Muscle layer of duodenum (tissue), 2 donors: Measurements from ENCODE around the gene OR10A6.

Experiments used
- H3K27ac ChIP-seq: one replicate; pipeline ENCODE4 v1.7.0; 2013; ENCODE audit warnings: mild to moderate bottlenecking, low read length
- H3K27me3 ChIP-seq: one replicate; pipeline ENCODE4 v1.7.0; 2013; ENCODE audit warnings: low read depth, mild to moderate bottlenecking, control low read depth, low read length
- H3K36me3 ChIP-seq, 2 donors: one replicate each; pipeline ENCODE4 v1.7.0; 2013; ENCODE audit warnings: low read length in 2 of 2, control low read depth in 1 of 2, mild to moderate bottlenecking in 1 of 2; ENCODE audit not compliant: insufficient read depth in 2 of 2, control insufficient read depth in 1 of 2
- H3K4me1 ChIP-seq, 2 donors: one replicate each; pipeline ENCODE4 v1.7.0; 2013; ENCODE audit warnings: low read length in 2 of 2, mild to moderate bottlenecking in 2 of 2, control low read depth in 1 of 2, moderate library complexity in 1 of 2; ENCODE audit not compliant: insufficient read depth in 2 of 2, control insufficient read depth in 1 of 2
- H3K4me3 ChIP-seq, 2 donors: one replicate each; pipeline ENCODE4 v1.7.0; 2013; ENCODE audit warnings: low read length in 2 of 2, low read depth in 1 of 2, mild to moderate bottlenecking in 1 of 2
- H3K9me3 ChIP-seq, 2 donors: one replicate each; pipeline ENCODE4 v1.7.0; 2013; ENCODE audit warnings: low read length in 2 of 2, control low read depth in 1 of 2, mild to moderate bottlenecking in 1 of 2; ENCODE audit not compliant: control insufficient read depth in 1 of 2
- donor health status: healthy.

OR10A6 gene

DNA sequence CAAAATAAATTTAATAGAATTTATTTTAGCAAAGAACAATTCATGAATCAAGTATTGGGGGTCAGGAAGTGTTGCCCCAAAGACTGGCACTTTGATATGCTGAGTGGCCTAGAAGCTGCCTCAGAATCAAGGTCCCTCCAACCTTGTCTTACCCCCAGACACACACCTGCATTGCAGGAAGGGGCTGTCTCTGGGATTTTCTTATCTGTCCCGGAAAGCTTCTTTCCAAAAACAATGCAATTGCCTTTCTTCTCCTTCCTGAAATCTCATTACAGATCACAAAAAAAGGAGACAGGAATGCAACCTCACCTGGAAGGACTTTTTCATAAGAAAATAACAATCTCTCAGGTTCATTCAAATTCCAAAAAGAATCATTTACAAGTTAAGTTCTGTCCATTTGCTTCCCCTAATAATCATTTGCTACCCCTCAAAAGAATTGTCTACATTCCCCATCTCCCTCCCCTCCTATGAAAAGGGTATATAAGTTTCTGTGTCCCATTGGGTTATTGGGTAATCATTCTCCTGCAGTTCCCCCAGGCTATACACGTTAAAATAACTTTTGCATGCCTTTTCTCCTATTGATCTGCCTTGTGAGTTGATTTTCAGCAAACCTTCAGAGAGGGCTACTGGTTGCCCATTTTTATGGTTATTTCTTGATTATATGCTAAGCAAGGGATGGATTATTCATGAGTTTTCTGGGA is 21.3 kb downstream of the OR10A6 start:
- no peaks in the 10 kb centered on the region for H3K4me1 ChIP-seq
- H3K36me3 ChIP-seq = no peaks in the 10 kb centered on the region
- no peaks in the 10 kb centered on the region for H3K9me3 ChIP-seq
- H3K27ac ChIP-seq = no peak overlapping the region
- H3K4me3 ChIP-seq = no peak overlapping the region
- H3K27me3 ChIP-seq = no peaks in the 10 kb centered on the region

DNA sequence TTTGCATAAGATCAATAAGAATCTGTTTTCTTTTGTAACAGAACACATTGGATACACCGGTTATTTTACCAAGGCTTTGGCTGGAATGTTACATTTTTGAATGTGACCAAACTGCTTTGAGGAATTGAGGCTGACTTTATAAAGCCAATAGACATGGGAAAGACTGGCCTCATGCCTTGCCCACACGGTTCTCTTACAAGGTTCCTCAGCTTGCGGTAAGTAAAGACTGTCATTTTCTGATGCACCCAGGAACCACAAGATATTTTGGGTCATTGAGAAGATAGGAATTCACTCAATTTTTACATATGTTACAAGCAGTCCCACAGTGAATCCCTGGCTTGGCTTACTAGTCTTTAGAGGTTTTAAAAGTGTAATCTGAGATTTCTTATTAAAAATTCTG is 23.9 kb downstream of the OR10A6 start:
- no peak overlapping the region for H3K4me3 ChIP-seq
- no peaks in the 10 kb centered on the region for H3K27me3 ChIP-seq

DNA sequence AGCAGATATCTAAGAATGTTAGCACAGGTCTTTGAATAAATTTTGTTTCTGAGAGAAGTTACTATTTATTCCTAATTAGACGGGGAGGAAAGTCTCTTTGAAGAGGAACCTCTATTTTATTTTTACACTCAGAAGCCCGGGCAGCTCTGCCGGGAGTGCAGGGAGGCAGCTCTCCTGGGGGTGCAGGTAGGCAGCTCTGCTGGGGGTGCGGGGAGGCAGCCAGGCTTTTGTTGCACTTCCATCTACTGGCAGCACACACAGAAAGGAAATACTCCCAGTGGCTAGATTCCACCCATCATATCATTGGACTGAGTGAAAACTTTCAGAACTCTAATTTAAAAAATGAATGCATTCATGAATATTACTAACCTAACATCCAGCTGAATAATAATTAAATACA is 24.6 kb downstream of the OR10A6 start:
- H3K27ac ChIP-seq = no peak overlapping the region
- H3K36me3 ChIP-seq = no peaks in the 10 kb centered on the region
- H3K9me3 ChIP-seq = no peaks in the 10 kb centered on the region
- no peak overlapping the region for H3K4me3 ChIP-seq
- H3K27me3 ChIP-seq = no peaks in the 10 kb centered on the region
- H3K4me1 ChIP-seq = no peaks in the 10 kb centered on the region

More for the DNA sequence above, 23.9 kb downstream of the OR10A6 start:
- no peak overlapping the region for H3K27ac ChIP-seq
- H3K36me3 ChIP-seq = no peaks in the 10 kb centered on the region
- H3K4me1 ChIP-seq = no peaks in the 10 kb centered on the region
- H3K9me3 ChIP-seq = no peaks in the 10 kb centered on the region

DNA sequence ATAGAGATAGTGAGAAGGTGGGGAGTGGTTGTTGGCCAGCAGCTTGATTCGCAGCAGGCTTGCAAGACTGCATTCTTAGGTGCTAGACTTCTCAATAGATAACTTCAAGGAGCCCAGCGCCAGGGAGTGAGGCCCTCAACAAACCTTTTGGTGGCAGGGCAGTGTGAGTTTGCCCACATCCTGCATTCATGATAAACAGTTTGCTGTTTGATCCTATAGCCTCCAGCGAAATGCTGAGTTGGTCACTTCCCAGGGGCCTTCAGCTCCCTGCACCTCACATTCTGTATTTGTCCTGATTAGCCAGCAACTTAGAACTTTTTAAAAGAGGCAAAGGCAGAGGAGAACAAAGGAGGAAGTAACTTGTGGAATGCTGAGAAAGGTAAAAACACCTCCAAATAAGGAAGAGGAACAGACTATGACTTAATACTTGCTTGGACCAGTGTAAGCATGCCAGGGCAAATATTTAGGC is 25.1 kb downstream of the OR10A6 start:
- H3K27me3 ChIP-seq = no peaks in the 10 kb centered on the region
- H3K27ac ChIP-seq = no peak overlapping the region
- H3K4me3 ChIP-seq = no peak overlapping the region
- no peaks in the 10 kb centered on the region for H3K9me3 ChIP-seq
- H3K4me1 ChIP-seq = no peaks in the 10 kb centered on the region
- no peaks in the 10 kb centered on the region for H3K36me3 ChIP-seq

DNA sequence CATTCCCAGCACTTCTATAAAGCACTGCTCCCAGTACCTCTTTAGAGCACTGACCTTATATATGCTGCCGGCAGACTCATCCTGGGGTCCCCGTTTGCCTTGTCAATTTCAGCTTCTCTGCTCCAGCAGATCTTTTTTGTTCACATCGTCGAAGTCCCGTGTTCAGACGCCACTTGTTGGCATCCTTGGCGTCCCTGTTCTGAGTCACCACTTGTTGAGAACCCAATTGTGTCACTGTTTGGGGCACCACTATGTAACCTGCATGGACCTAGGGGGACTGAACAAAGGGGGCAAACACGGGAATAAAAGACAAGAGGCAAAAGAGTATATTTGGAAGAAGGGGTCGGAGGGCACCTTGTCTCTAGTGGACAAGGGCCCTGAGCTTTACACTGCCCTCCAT is 25.5 kb downstream of the OR10A6 start:
- Histone ChIP-seq H3K27me3 (no peaks in the 10 kb centered on the region), H3K4me1 (no peaks in the 10 kb centered on the region), H3K36me3 (no peaks in the 10 kb centered on the region), H3K4me3 (no peak overlapping the region), H3K27ac (no peak overlapping the region), H3K9me3 (no peaks in the 10 kb centered on the region)

DNA sequence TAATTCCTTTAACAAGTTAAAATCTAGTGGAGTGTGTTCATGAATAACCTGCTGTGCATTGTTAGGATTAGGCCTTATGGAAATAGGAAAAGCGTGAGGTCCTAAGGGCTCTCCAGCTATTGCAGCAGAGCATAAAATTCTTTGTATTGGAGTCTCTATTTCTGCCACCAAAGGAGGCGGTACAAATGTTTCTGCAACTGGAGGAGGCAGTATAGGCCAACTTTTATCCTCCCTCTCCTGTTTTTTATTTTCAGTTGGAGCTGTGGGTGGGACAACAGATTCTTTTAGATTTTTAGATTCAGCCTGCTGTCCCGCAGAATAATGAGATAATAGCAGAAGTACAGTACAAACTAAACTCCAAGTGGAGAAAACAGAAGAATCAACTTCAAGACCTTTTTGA is 26.2 kb downstream of the OR10A6 start:
- no peaks in the 10 kb centered on the region for H3K27me3 ChIP-seq
- H3K9me3 ChIP-seq = no peaks in the 10 kb centered on the region
- no peak overlapping the region for H3K4me3 ChIP-seq
- H3K36me3 ChIP-seq = no peaks in the 10 kb centered on the region
- H3K27ac ChIP-seq = no peak overlapping the region
- no peaks in the 10 kb centered on the region for H3K4me1 ChIP-seq

DNA sequence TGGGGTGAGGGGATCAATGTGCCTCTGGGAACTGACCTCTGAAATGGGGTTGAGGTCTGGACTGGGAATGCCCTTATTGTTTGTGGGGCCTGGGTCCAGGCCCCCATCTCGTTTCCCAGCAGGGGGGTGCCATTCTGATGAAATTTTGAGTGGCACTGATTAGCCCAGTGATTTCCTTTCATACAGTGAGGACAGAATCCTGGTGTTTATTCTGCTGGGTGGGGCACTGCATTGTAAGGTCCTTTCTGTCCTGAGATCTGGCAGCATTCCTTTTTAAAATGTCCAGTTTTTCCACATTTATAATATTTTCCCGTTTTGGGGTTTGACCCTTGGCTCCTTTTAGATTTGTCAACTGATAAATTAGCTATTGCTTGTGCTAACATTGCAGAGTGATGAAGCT is 27.1 kb downstream of the OR10A6 start:
- Histone ChIP-seq H3K4me3 (no peak overlapping the region), H3K27me3 (no peaks in the 10 kb centered on the region), H3K9me3 (no peaks in the 10 kb centered on the region), H3K36me3 (no peaks in the 10 kb centered on the region), H3K4me1 (no peaks in the 10 kb centered on the region), H3K27ac (no peak overlapping the region)

DNA sequence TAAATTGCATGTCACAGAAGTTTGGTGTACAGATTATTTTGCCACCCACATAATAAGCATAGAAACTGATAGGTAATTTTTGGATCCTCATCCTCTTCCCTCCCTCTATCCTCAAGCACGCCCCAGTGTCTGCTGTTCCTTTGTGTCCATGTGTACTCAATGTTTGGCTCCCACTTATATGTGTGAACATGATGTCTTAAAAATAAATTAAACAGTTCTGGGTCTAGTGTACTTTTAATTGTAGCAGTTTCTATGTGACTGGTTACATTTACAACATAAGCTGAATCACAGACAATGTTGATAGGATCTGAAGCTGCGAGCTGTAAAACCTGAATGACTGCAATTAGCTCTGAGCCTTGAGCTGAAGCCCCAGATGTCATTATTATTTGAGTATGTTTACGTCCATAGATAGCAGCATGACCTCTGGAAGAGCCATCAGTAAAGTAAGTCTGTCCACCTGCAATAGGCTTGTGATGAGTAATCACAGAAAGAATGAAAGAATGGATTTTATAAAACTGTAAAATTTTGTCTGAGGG is 29.7 kb downstream of the OR10A6 start:
- no peaks in the 10 kb centered on the region for H3K9me3 ChIP-seq
- H3K27ac ChIP-seq = no peak overlapping the region
- H3K4me3 ChIP-seq = no peak overlapping the region
- H3K27me3 ChIP-seq = no peaks in the 10 kb centered on the region
- H3K36me3 ChIP-seq = no peaks in the 10 kb centered on the region
- H3K4me1 ChIP-seq = no peaks in the 10 kb centered on the region

DNA sequence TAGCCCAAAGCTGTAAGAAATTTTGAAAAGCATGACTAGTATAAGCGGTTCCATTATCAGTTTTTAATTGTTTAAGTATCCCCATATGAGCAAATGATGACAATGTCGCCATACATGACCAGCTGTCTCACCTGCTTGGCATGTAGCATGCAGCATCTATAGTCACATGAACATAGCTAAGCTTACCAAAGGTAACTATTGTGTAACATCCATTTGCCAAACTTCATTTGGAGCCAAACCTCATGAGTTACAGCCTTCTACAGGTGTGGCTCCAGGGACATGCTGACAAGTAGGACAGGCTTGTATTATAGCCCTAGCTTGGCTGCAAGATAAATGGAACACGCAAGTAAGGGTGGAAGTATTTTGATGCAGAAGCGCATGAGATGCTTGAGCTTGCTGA is 30.4 kb downstream of the OR10A6 start:
- Histone ChIP-seq H3K9me3 (no peaks in the 10 kb centered on the region), H3K27ac (no peak overlapping the region), H3K36me3 (no peaks in the 10 kb centered on the region)

DNA sequence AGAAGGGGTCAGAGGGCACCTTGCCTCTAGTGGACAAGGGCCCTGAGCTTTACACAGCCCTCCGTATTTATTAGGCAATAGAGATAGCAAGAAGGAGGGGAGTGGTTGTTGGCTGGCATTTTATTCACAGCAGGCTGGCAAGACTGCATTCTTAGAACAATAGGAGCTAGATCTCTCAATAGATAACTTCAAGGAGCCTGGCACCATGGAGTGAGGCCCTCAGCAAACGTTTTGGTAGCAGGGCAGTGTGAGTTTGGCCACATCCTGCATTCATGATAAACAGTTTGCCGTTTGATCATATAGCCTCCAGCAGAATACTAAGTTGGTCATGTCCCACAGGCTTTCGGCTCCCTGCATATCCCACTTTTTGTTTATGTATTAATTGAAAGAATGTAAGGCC is 31.6 kb downstream of the OR10A6 start:
- no peaks in the 10 kb centered on the region for H3K9me3 ChIP-seq
- no peaks in the 10 kb centered on the region for H3K27me3 ChIP-seq
- no peak overlapping the region for H3K4me3 ChIP-seq
- no peaks in the 10 kb centered on the region for H3K36me3 ChIP-seq
- no peaks in the 10 kb centered on the region for H3K4me1 ChIP-seq
- no peak overlapping the region for H3K27ac ChIP-seq

More for the DNA sequence above, 30.4 kb downstream of the OR10A6 start:
- Histone ChIP-seq H3K4me3 (no peak overlapping the region), H3K27me3 (no peaks in the 10 kb centered on the region), H3K4me1 (no peaks in the 10 kb centered on the region)

DNA sequence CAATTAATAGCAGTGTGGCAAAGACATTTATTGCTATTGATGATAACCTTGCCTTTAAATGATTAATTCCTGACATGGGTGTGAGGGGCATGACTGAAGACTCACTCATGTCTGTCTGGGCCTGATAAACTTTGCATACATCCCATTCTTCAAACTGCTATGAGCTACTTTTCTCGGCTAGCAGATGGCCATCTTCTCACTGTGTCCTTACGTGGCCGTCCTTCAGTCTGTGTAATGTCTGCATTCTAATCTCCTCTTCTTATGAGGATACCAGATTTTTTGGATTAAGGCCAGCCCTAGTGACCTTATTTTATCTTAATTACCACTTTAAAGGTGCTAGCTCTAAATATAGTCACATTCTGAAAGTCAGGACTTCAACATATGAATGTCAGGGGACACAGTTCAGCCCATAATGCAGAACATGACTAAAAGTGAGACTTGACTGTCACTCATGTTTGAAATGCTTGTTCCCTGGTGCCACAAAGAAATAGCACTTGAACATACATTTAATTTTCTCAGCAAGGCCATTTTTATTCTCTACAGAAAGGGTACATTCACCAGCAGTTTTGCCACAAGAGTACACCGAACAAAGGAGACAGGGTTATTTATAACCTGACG is 32.3 kb downstream of the OR10A6 start:
- Histone ChIP-seq H3K36me3 (no peaks in the 10 kb centered on the region), H3K4me3 (no peak overlapping the region), H3K27me3 (no peaks in the 10 kb centered on the region), H3K9me3 (no peaks in the 10 kb centered on the region), H3K27ac (no peak overlapping the region), H3K4me1 (no peaks in the 10 kb centered on the region)
